ENCODE data around the gene CEP43. TPM values are rescaled to one million over a fixed set of nuclear protein-coding genes. Genes with fewer than 3 reads are reported as not detected.
A peak's percentile ranks its signal among the peaks of the same experiment; 100 is the strongest.

Gene CEP43, protein sequence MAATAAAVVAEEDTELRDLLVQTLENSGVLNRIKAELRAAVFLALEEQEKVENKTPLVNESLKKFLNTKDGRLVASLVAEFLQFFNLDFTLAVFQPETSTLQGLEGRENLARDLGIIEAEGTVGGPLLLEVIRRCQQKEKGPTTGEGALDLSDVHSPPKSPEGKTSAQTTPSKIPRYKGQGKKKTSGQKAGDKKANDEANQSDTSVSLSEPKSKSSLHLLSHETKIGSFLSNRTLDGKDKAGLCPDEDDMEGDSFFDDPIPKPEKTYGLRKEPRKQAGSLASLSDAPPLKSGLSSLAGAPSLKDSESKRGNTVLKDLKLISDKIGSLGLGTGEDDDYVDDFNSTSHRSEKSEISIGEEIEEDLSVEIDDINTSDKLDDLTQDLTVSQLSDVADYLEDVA
- total RNA-seq (2021; ENCODE audit: unreplicated experiment) (35.4 TPM), Bru-seq, nascent RNA (percentile 86 among the genes with signal in this experiment), BruChase-seq, experiment 1, labeled RNA remaining after a 2-hour chase (percentile 95 among the genes with signal in this experiment), BruChase-seq, experiment 2, labeled RNA remaining after a 6-hour chase (percentile 90 among the genes with signal in this experiment)
- polyA plus RNA-seq (2012; ENCODE audit: insufficient read length) = 15.2 TPM
- long read RNA-seq, full-length matches to known transcripts = 80 of 118 reads
- long read RNA-seq, partial matches to known transcripts = 7 of 118 reads
- long read RNA-seq, other reads (novel, unspliced or antisense) = 31 of 118 reads

DNA sequence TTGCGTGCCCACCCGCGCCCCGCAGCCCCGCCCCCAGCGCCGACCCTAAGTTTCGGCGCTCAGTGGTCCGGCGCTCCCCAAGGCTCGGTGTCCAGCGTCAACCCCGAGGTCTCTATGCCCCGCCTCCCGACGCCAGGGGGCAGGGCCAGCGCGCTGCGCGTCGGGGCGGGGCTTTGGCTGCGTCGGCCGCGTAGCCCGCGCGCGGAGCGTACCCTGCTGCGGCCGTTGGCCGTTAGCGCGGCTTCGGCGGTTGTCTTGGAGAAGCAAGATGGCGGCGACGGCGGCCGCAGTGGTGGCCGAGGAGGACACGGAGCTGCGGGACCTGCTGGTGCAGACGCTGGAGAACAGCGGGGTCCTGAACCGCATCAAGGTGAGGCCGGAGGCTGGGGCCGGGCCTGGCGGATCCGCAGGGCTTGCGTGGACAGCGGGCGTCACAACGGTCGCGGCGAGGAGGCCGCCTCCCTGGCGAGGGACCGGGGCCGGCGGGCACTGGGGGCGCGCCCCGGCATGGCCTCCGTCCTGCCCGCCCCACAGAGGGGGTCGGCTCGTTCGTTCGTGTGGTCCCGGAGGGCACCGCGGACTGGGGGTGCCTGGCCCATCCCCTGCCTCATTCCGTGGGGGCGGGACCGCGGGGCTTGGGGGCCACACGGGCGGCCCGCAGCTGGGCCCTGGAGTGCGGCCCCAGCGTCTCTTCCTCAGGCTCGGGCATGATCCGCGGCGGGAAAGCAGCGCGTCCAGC lies at the start of gene CEP43:
Gene CEP43 (plus strand): TSS at position 253 of the 739 bp plus-strand sequence. CDS start 16 bp downstream, at position 269.
- ChIA-PET CTCF (interaction anchor here (0.7 kb wide), 1 partner anchor 137 kb away, joined by 3 read pairs; no protein-coding TSS in a partner anchor), POLR2A (no interaction called here)
- Histone ChIP-seq H3K36me3 (ENCODE audit: control insufficient read depth, insufficient read depth, low read length) (peaks cover 24% of the 10 kb centered on the region), H3K4me3 (ENCODE audit: low read depth in 2 of 2, low read length in 2 of 2) (peak within 1 kb of the TSS; percentile 88 to 89), H3K27ac (ENCODE audit: low read length) (peak within 1 kb of the TSS; percentile 94), H3K4me1 (ENCODE audit: control insufficient read depth, insufficient read depth, low read length) (peaks cover 18% of the 10 kb centered on the region), H3K27me3 (ENCODE audit: control insufficient read depth, insufficient read depth, low read length) (no peaks in the 10 kb centered on the region), H3K9me3 (ENCODE audit: control insufficient read depth, insufficient read depth, low read depth, low read length) (no peaks in the 10 kb centered on the region)
- peak; percentile 97 for ATAC-seq
- intact Hi-C loops (cut with micrococcal nuclease; ENCODE audit: unreplicated experiment) (loop anchor here (1.0 to 5.0 kb wide), 2 partner anchors 143 to 213 kb away; no protein-coding TSS in a partner anchor), in situ Hi-C loops (cut with HindIII; ENCODE audit: low pct_unique_long_range_greater_than_20kb, low sequenced_read_pairs) (no loop called here)
- no TSS peak for BruUV-seq (replicated peaks)
- DNase-seq (ENCODE audit: low read depth, low spot score) = peak; percentile 78
- TF ChIP-seq POLR2AphosphoS5 (IDR thresholded peaks at IDR 0.05; ENCODE audit: low read depth, low read length) = peak; percentile 85
- no peak for TF ChIP-seq TCF7L2 (IDR thresholded peaks at IDR 0.05; ENCODE audit: low read depth, low read length)
- TF ChIP-seq, protein P1, sequence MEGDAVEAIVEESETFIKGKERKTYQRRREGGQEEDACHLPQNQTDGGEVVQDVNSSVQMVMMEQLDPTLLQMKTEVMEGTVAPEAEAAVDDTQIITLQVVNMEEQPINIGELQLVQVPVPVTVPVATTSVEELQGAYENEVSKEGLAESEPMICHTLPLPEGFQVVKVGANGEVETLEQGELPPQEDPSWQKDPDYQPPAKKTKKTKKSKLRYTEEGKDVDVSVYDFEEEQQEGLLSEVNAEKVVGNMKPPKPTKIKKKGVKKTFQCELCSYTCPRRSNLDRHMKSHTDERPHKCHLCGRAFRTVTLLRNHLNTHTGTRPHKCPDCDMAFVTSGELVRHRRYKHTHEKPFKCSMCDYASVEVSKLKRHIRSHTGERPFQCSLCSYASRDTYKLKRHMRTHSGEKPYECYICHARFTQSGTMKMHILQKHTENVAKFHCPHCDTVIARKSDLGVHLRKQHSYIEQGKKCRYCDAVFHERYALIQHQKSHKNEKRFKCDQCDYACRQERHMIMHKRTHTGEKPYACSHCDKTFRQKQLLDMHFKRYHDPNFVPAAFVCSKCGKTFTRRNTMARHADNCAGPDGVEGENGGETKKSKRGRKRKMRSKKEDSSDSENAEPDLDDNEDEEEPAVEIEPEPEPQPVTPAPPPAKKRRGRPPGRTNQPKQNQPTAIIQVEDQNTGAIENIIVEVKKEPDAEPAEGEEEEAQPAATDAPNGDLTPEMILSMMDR (IDR thresholded peaks at IDR 0.05) = no peak
- TF ChIP-seq, protein P2, sequence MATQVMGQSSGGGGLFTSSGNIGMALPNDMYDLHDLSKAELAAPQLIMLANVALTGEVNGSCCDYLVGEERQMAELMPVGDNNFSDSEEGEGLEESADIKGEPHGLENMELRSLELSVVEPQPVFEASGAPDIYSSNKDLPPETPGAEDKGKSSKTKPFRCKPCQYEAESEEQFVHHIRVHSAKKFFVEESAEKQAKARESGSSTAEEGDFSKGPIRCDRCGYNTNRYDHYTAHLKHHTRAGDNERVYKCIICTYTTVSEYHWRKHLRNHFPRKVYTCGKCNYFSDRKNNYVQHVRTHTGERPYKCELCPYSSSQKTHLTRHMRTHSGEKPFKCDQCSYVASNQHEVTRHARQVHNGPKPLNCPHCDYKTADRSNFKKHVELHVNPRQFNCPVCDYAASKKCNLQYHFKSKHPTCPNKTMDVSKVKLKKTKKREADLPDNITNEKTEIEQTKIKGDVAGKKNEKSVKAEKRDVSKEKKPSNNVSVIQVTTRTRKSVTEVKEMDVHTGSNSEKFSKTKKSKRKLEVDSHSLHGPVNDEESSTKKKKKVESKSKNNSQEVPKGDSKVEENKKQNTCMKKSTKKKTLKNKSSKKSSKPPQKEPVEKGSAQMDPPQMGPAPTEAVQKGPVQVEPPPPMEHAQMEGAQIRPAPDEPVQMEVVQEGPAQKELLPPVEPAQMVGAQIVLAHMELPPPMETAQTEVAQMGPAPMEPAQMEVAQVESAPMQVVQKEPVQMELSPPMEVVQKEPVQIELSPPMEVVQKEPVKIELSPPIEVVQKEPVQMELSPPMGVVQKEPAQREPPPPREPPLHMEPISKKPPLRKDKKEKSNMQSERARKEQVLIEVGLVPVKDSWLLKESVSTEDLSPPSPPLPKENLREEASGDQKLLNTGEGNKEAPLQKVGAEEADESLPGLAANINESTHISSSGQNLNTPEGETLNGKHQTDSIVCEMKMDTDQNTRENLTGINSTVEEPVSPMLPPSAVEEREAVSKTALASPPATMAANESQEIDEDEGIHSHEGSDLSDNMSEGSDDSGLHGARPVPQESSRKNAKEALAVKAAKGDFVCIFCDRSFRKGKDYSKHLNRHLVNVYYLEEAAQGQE (IDR thresholded peaks at IDR 0.05; ENCODE audit: insufficient read depth in 1 of 2, low read depth in 2 of 2, low read length in 1 of 2) = no peak
- TF ChIP-seq SIN3A (IDR thresholded peaks at IDR 0.05; ENCODE audit: borderline replicate concordance, insufficient read depth, low read depth, low read length) = peak; percentile 94

DNA sequence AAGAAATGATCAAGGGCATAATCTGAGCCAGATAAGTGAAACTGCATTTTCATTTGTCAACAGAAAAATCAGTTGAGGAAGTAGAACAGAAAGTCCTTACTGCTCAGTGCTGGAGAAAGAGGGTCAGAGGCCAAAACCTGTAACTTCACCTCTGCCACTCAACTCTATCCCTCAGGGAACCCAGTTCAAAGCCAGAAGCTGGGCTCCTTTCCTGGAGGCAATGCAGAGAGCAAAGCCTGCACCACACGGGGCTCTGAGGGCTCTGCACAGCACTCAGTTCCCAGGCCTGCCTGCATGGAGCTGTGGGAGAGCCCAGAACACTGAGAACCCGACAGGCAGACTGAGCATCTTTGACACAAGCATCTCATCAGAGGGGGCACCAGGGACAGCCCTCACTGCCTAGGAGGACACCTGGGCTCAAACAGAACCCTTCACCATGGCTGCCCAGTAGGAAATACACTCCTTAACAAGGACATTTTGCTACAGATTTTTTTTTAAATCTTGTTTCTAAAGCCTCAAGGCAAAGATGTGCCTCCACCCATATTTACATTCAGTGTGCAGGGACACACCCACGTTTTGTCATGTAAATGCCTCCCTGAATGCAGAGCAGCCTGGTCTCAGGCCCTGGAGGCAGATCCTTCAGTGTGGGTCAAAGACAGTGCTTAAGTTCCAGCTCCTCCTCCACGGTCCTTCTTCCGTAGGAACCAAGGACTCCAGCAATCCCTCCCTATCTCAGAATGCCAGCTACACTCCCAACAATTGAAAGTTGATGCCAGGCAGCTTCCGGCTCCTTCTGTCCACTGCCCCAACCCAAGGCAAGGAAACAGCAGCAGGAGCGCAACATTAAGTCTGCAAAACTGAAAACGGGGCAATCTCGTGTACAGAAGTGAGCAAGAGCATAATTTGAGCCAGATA lies 49.4 kb upstream of the CEP43 start:
- intact Hi-C loops (cut with micrococcal nuclease; ENCODE audit: unreplicated experiment) = no loop called here
- TF ChIP-seq, protein P2 (IDR thresholded peaks at IDR 0.05; ENCODE audit: insufficient read depth in 1 of 2, low read depth in 2 of 2, low read length in 1 of 2) = no peak
- no peak for TF ChIP-seq TCF7L2 (IDR thresholded peaks at IDR 0.05; ENCODE audit: low read depth, low read length)
- TF ChIP-seq SIN3A (IDR thresholded peaks at IDR 0.05; ENCODE audit: borderline replicate concordance, insufficient read depth, low read depth, low read length) = no peak
- no peak for TF ChIP-seq POLR2AphosphoS5 (IDR thresholded peaks at IDR 0.05; ENCODE audit: low read depth, low read length)
- TF ChIP-seq, protein P1 (IDR thresholded peaks at IDR 0.05) = no peak
- Histone ChIP-seq H3K27me3 (ENCODE audit: control insufficient read depth, insufficient read depth, low read length) (no peaks in the 10 kb centered on the region), H3K36me3 (ENCODE audit: control insufficient read depth, insufficient read depth, low read length) (no peaks in the 10 kb centered on the region), H3K27ac (ENCODE audit: low read length) (no peak overlapping the region), H3K4me1 (ENCODE audit: control insufficient read depth, insufficient read depth, low read length) (no peaks in the 10 kb centered on the region), H3K9me3 (ENCODE audit: control insufficient read depth, insufficient read depth, low read depth, low read length) (no peaks in the 10 kb centered on the region), H3K4me3 (ENCODE audit: low read depth in 2 of 2, low read length in 2 of 2) (no peak overlapping the region)
- POLR2A ChIA-PET = no interaction called here
- DNase-seq (ENCODE audit: low read depth, low spot score) (no peak), ATAC-seq (no peak)
- in situ Hi-C loops (cut with HindIII; ENCODE audit: low pct_unique_long_range_greater_than_20kb, low sequenced_read_pairs) = no loop called here
- CTCF ChIA-PET = no interaction called here
- BruUV-seq (replicated peaks) = no TSS peak
